Activated naive CD8-positive, alpha-beta T cell treated with anti-CD3 and anti-CD28 coated beads, Interleukin-2, amount 50 U/mL, for 16 hours (primary cell): ENCODE data around the gene TSHB.
"Not testable (repeated sequence)": the region's sequence is repeated elsewhere in the genome, so short reads cannot be mapped to it uniquely, and the experiment has no call there.

Experiments used
- DNase-seq: peaks from one replicate; pipeline ENCODE4 v3.0.0-alpha.2; 2020; ENCODE audit warnings: low read depth, low spot score

TSHB gene

GRCh38 chr1:115029526-115029925 lies at the start of gene TSHB:
Gene TSHB, plus strand, starts transcription at chr1:115029826. Its CDS starts 3,537 bp downstream, at chr1:115033363.
- DNase-seq = no peak

DNA sequence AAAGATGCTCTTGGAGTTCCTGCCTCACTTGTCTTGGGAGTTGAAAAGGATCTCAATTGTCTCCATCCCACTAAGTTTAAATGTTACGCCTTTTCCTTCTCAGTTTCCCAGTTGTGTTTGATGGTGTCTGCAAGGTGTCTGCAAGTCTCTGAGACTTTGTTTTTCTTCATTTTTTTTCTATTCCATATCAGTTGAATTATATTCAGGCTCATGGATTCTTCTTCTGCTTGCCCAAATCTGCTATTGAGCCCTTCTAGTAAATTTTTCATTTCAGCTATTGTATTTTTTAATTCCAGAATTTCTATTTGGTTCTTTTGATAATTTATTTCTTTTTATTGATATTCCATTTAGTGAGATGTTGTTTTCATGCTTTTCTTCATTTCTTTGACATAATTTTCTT lies 47.4 kb upstream of the TSHB start:
- DNase-seq = no peak

DNA sequence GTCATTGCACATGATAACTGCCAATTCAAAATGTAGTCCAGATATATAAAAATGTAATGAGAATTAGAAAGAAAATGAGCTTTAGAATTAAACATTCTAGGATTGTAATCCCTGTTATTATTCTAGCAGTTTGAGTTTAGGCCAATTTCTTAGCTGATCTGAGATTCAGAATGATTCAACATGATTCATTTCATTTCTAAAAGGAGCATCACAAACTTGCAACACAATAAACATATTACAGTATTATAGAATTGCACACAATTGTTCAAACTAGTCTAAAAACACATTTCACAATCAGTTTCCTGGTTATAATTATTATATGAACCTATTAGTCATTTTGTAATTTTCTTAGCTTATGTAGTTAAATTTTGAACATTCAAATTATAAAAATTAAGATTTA lies 43.3 kb upstream of the TSHB start:
- no peak for DNase-seq

- no peak for DNase-seq
Measured at GRCh38 chr1:114988095-114988494, 41.5 kb upstream of the TSHB start.

DNA sequence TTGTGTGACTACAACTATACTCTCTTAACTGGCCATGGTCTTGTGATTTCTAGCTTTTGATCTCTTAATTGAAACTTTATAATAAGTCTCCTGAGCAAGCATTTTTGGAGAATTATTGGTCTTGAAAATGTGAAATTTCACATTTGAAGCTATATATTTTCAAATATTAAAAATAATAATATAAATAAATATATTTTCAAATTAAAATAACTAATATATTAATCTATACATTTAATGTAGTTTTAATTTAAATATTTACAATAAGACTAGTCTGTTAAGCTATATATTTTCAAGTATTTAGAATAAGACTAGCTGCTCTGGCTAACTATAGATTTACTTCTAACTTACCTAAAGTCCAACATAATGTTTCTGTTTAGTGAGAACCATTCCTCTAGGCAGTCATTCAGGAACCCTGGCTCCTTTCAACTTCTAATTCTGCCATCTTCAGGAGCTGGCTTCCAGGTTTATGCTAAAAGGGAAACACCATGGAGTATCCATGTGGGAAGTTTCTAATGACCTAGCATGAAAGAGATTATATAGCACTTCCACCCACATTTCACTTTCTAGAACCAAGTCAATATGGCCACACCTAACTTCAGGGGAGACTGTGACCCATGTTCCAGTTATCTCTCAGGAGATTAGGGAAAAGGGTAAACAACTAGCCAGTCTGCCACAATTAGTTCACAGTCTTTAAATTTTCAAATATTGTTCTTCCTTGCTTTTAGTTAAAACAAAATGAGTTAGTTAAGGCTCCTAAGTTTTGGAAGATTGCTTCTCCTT lies 31.9 kb upstream of the TSHB start:
- DNase-seq = no peak

DNA sequence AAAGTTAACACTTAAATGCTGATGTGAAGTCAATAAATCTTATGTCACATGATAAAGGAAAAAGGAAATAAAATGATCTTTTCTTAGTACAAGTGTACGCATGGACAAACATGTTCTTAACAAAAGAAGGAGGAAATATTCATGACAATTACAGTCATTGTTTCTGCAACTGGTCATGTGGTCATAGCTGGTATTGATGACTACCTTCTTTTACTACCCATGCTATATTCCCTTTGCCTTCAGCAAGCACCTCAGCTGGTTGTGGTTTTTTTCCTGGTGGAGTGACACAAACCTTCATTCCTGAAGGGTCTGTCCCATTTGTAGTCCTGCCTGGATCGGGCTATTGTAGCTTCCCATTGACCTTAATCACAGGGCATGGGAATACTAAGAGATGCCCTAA lies 23.4 kb upstream of the TSHB start:
- no peak for DNase-seq

- DNase-seq = no peak
Measured at GRCh38 chr1:115012006-115012405, 17.6 kb upstream of the TSHB start.

DNA sequence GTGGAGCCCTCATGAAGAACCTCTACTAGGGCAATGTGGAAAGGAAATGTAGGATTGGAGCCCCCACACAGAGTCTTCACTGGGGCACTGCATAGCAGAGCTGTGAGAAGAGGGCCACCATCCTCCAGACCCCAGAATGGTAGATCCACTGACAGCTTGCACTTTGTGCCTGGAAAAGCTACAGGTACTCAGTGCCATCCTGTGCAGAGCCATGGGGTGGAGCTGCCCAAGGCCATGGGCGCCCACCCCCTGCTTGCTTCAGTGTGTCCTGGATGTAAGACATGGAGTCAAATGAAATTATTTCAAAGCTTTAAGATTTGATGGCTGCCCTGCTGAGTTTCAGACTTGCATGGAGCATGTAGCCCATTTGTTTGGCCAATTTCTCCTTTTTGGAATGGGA lies 17.2 kb upstream of the TSHB start:
- DNase-seq = no peak

- DNase-seq = no peak
Measured at GRCh38 chr1:115013792-115014191, 15.8 kb upstream of the TSHB start.

GRCh38 chr1:115019549-115019948 lies 10.1 kb upstream of the TSHB start:
- DNase-seq = not testable (repeated sequence)

DNA sequence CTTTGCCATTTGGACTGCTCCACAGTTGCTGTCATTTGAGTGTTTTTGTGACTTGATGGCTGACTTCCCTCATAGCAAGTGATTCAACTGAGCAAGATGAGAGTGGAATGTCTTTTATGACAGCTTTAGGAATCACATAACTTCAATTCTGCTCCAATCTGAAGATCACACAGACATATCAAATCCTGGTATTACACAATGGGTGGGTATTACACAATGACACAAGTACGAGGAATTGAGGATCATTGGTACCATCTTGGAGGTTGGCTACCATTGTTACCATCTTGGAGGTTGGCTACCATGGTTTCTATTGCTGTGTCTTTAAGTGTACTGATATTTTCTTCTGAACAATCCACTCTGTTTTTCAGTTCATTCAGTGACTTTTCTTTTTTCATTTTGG lies 8.5 kb upstream of the TSHB start:
- no peak for DNase-seq

DNA sequence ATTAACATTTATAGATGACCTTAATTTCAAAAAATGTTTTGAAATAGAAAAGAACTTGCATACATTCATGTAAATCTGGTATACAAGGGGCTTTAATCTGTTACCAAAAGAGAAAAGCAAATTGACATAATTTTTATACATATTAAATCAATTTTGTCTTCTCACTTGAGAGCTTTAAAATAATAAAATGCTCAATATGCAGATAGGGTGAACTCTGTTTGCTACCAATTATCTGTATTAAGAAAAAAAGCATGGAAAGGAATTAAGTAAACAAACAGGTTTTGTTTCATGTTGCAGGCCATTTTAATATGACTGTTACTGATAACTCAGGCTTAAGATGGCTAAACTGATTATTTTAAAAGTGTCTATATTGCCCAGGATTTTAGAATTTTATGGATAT lies 6.0 kb upstream of the TSHB start:
- no peak for DNase-seq

DNA sequence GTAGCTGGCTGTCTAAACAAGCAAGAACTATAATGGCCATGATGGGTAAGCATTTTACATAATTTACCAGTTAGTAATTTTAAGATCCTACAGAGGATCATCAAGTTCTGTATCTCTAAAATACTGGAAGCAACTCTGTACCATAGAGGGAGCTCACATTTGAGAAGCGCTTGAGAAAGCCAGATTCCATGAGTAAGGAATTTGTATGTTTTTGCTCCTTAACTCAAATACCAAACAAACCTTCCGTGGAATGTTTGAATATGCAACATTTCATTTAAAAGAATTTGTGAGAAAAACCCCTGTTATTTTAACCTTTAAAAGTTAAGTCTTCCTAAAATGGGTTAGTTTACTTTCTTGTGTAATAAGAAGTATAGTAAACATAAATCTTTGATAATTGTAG lies 2.0 kb downstream of the TSHB start:
- DNase-seq = no peak

DNA sequence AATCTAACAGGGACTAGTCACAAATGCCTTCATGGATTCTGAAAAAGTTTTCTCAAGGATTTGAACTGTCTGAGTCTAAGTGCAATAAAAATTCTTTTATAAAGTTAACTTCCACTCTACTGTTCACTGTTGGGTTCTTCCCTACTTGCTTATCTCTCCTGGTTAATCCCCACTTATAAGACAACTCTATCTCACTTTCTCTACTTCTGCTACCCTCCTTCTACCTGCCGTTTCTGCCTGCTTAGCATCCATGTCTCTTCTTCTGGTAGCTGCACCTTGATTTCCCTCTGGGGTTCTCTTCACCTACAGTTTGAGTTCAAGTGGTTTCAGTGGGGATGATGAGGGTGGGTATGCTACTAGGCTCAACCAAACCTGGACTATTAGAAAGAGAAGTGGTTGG lies 6.0 kb downstream of the TSHB start:
- no peak for DNase-seq

DNA sequence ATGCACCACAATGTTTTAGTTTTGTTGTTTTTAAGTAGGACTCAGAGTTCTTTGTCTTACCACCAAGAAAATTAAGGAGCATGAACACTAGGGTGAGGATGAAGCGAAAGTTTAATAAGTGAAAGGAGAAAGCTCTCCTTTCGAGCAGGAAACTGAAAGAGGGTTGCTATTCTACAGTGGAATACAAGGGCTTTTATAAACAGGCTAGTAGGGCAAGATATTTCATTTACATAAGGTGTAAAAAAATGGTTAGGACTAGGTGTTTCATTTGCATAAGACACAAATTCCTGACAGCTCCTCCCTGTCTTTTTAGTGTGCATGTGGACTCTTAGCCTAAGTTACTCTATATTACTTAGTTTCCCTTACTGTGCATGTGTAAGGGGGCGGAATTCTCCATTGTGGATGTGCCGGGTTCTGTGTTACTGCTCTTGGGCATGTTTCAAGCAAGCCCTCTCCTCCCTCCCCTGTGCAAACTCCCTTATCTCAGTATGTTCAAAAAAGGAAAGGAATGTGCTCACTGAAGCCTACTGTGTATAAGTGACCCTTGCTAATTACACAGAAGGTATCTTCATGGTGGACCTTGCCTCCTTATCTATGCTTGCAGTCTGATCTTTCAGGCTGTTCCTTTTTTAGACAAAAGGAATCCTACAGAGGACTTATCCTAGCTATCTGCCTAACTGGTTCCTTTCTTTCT lies 7.3 kb downstream of the TSHB start:
- no peak for DNase-seq

DNA sequence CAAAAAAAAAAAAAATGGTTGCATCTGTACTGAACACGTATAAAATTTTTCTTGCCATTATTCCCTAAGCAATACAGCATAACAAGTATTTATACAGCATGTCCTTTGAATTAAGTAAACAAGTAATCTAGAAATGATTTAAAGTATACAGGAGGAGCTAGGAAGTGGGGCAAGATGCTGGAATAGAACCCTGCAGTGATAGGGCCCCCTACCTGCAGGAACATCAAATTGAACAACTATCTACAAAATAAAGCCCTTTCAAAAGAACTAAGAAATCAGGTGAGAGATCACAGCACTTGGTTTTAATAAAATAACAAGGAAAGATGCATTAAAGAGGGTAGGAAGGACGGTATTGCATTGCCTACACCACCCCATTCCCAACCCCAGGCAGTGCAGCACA lies 10.9 kb downstream of the TSHB start:
- no peak for DNase-seq

- DNase-seq = no peak
Measured at GRCh38 chr1:115041654-115042053, 12.0 kb downstream of the TSHB start.

- DNase-seq = no peak
Measured at GRCh38 chr1:115046751-115047150, 17.1 kb downstream of the TSHB start.

- DNase-seq = no peak
Measured at GRCh38 chr1:115051850-115052249, 22.2 kb downstream of the TSHB start.

- DNase-seq = peak; percentile 11
Measured at GRCh38 chr1:115052454-115053083, 22.9 kb downstream of the TSHB start.

DNA sequence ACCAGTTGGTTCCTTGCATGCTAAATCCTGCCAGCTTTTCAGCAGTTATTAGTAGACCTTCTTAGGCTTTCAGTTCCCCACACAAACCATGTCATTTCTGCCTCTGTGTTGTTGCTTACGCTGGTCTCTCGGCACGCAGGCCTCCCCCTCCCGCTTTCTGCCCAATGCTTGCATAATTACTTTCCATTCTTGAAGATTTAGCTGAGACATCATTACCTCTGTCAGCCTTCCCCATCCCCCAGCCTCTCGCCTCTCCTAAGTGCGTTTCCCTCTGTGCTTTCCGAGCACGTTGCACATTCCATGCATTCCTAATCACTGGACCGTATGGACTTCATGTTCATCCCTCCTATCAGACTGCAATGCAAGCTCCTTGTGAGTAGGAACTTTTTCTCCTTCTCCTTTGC lies 26.8 kb downstream of the TSHB start:
- DNase-seq = no peak

DNA sequence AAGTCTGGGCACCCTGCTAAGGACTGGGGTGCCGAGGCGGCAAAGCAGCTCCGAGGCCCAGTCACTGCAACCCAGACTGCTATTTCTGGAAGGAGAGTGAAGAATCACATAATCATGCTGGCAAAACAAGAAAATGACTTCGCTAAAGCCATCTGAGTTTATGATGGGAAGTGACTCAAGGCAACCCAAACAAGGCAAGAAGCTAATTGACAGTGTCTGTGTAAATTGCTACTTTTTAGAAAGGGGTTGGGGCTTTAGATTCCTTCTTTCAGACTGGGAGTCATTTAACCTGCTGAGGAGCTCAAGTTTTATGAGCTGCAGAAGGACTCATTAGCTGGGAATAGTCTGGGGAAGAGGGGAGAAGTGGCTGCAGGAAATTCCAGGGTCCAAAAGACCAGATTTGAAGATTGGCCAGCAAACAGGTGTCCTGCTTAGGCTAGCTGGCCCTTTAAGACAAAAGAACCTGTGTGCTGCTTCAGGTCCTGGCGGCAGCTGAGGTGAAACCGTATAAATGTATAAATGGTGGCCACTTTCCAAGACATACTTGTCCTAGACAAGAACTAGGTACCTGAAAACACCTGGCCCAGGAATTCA lies 28.1 kb downstream of the TSHB start:
- no peak for DNase-seq
